CD4-positive, alpha-beta T cell treated with Interleukin-15 for 4 hours (primary cell): ENCODE data around the gene SUSD6.
A peak's percentile ranks its signal among the peaks of the same experiment; 100 is the strongest.
"Not testable (repeated sequence)": the region's sequence is repeated elsewhere in the genome, so short reads cannot be mapped to it uniquely, and the experiment has no call there.

Source experiments
- DNase-seq: peaks from one replicate; pipeline ENCODE4 v3.0.0-alpha.2; 2020; ENCODE audit warnings: low spot score

Gene SUSD6

GRCh38 chr14:69694730-69695281, 83.4 kb downstream of the SUSD6 start:
- DNase-seq: no peak

DNA sequence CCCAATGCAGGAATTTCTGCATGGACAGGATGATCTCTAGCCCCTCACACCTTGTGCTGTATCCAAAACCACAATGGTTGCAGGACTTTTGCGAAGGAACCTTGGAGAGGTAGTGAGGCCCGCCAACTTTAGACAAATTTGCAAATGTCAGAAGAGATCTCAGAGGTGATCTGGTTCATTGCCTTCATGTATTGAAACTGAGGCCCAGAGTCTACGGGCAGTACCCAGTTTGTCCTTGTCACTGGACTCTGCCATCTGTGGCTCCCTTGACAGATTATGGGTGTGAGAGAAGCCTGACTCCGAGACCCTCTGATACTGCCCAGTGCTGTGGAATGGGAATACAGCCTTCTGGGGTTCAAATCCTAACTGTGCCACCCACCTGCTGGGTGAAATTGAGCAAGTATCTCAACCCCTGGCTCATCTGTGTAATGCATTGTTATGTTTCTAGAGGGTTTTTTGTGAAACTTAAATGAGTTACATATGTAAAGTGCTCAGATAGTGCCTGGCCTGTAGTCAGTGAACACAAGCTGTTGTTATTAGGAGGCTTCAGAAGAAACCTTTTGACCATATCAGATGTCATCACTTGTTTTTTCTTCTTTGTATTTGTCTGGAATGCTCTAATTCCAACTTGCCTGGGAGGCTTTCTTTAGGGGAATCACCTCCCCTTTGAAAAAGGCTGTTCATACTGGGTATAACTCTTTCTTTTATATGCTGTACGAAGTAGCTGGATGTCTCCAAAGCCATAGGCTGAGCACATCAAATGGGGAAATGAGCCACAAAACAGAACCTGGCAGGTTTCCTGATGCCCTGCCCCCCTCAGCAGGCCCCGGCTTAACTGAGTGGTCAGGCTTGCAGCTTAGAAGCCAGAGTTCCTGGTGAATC, 84.2 kb downstream of the SUSD6 start:
- DNase-seq: no peak

DNA sequence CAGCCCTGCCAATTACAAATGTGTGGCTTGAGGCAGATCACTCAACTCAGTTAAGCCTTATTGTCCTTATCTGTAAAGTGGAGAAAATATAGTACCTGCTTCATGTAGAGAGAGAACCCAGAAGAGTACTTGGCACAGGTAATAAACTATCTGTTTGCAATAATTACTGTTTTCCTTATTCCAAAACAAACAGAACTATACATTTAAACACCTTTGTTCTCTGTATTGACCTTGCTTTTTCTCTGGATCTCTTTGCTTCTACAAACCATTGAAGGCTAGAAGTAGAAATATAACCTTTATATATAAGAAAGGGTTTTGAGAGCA, 84.8 kb downstream of the SUSD6 start:
- DNase-seq: no peak

DNA sequence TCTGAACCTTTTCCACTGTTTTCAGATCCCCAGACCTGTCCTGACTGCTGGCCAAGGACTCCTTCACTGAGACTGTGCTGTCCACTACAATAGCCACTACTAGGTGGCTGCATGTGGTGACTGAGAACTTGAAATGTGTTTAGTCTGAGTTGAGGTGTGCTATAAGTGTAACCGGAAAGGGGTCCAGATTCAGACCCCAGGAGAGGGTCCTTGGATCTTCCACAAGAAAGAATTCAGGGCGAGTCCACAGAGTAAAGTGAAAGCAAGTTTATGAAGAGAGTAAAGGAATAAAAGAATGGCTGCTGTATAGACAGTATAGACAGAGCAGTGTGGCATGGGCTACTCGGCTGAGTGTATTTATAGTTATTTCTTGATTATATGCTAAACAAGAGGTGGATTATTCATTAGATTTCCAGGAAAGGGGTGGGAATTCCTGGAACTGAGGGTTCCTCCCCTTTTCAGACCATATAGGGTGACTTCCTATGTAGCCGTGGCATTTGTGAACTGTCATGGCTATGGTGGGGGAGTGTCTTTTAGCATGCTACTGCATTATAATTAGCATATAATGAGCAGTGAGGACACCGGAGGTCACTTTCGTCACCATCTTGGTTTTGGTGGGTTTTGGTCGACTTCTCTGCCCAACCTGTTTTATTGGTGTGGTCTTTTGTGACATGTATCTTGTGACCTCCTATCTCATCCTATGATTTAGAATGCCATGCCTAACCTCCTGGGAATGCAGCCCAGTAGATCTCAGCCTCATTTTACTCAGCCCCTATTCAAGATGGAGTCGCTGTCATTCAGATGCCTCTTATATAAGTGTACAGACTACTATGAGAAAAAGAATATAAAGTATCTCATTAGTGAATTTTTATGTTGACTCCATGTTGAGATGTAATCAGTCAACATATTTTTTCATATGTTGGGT, 85.5 kb downstream of the SUSD6 start:
- peak; percentile 67 for DNase-seq

GRCh38 chr14:69698572-69698971, 87.2 kb downstream of the SUSD6 start:
- no peak for DNase-seq

GRCh38 chr14:69699243-69699642, 87.8 kb downstream of the SUSD6 start:
- DNase-seq: not testable (repeated sequence)

DNA sequence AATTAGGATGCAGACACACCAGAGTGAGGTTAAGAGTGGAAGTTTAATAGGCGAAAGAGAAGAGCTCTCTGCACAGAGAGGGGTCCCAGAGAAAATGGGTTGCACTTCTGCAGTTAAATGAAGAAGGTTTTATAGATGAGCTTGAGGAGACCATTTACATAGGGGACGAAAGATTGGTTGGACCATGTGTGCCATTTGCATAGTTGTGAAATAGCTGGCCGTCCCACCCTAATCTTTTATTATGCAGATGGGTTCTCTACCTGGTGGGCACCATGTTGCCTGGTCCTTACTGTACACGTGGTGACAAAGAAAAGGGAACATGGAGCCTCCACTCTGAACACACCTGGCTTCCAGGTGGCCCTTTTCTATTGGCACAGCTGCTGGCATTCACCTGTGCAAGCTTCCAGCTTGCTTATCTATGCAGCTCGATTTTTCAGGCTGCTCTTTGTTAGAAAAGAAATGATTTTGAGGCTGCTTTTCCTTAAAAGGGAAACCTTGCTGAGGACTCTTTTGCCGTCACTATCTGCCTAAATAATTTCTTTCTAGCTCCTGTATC, 88.4 kb downstream of the SUSD6 start:
- DNase-seq: no peak

GRCh38 chr14:69700575-69700974, 89.2 kb downstream of the SUSD6 start:
- DNase-seq: no peak

- no peak for DNase-seq
These were observed 89.9 kb downstream of the SUSD6 start for GRCh38 chr14:69701291-69701690.

- DNase-seq: no peak
These were observed 90.5 kb downstream of the SUSD6 start for GRCh38 chr14:69701857-69702256.

GRCh38 chr14:69703047-69704039, 91.9 kb downstream of the SUSD6 start:
- no peak for DNase-seq

DNA sequence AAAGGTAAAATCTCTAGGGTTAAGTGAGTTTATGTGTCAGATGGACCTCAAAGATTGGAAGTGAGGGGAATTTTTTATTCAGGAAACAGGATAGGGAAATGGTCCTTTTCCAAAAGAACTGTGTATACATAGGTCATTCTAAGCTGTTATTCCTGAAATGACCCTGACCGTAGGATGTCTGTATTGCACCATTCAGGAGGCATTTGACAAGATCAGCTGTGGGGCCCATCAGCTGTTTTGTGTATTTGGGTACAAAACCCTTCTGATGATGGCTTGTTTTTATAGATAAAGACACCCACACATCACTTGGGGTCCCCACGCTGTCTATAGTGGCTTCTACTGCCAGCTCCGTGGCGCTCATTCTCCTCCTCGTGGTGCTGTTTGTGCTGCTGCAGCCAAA, 92.9 kb downstream of the SUSD6 start:
- no peak for DNase-seq

- no peak for DNase-seq
These were observed 94.3 kb downstream of the SUSD6 start for GRCh38 chr14:69705706-69706105.

DNA sequence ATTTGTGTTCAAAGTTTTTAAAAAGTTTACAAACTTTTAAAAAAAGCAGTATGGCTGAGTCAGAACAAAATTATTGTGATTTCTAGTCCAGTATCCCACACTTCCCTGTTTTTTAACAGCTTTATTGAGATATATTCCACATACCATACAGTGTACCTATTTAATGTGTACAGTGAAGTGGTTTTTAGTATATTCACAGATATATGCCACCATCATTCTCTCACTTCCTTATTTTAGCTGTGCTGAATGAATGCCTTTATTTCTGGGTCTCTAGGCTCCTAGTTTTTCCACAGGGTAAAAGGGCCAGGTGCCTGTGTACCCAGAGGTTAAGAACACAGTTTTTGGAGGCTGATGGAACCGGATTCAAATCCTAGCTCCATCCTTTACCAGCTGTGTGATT, 96.7 kb downstream of the SUSD6 start:
- DNase-seq: no peak

DNA sequence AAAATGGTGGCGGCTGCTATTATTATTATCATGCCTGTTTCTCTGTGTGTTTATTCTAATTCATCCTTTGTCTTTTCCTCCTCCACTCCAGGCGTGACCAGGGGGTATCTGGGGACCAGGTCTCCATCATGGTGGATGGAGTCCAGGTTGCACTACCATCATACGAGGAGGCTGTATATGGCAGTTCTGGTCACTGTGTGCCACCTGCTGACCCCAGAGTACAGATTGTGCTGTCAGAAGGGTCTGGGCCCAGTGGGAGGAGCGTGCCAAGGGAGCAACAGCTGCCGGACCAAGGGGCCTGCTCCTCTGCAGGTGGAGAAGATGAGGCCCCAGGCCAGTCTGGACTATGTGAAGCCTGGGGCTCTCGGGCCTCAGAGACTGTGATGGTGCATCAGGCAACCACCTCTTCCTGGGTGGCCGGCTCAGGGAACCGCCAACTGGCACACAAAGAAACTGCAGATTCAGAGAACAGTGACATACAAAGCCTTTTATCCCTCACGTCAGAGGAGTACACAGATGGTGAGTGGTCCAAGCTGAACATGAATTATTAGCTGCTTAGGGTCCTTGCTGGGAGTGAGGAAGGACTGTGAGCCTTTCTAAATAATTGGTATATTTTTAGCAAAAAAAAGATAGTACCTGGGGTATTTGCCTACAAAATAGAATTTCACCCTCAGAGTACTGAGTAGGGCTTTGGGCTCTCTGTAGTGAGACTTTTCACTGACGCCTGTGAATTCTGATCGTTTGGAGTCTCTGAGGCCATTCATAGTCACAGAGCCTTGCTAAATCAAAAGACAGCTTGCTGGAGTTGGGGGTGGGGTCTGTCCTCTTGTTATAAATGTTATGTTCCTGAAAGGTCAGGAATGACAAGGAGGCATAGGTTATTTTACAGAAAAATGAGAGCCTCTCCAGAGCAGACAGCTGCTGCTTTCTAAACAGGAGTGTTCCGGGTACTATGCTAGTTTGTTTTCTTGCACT, 97.5 kb downstream of the SUSD6 start:
- peak; percentile 23 for DNase-seq

DNA sequence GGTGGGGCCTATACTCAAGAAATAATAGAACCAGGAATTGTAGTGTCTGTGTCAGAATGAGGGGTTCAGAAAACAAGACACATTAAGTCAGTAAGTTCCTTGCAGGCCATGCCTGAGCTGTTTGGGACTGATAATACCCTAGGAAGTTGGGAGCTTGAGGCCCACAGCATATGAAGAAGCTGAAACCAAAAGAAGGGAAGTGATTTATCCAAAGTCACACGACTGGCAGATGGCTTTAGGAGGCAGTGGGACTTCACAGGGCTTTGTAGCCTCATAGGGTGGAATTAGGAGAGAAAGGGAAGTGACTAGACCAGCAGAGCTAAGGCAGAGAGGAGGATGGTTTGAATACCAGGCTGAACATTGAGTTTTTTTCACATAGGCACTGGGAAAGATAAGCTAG, 99.0 kb downstream of the SUSD6 start:
- no peak for DNase-seq

DNA sequence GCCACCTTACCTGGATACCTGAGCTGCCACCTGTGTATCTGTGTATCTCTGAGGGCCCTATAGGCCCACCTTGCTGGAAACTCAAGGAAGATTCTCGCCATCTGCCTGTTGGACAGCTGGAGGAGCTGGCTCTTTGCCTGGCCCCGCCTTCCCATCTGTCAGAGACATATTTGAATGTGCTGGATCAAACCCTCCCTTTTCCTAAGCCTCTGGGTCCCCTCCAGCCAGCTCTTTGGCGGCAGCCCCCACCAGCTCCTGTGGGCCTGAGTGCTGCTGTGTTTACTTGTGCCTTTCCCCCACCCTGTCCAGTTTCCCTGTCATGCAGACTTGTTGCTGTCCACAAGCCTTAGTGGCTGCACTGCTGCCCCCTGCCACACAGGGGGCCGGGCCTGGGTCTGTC, 99.7 kb downstream of the SUSD6 start:
- DNase-seq: no peak

DNA sequence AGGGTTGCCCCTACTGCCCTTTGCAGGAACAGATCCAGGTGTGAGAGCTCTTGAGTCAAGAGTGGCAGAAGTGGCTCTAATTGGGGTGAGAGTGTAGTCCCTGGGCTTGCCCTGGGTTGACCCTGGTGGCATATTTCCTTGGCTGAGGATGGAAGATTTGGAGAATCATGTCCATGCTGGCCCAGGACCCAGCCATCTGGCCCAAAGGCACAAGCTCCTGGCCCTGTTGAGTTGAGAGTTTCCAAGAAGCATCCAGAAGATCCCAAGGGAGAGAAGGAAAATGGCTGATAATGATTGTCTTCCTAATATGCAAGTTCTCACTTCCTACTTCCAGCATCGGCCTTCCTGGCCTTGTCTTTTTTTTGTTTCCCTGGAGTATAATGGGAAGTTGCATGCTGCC, 100.1 kb downstream of the SUSD6 start:
- DNase-seq: no peak

GRCh38 chr14:69711881-69712560, 100.6 kb downstream of the SUSD6 start:
- DNase-seq: no peak
